ENCODE data around the gene FAM193B.

DNA sequence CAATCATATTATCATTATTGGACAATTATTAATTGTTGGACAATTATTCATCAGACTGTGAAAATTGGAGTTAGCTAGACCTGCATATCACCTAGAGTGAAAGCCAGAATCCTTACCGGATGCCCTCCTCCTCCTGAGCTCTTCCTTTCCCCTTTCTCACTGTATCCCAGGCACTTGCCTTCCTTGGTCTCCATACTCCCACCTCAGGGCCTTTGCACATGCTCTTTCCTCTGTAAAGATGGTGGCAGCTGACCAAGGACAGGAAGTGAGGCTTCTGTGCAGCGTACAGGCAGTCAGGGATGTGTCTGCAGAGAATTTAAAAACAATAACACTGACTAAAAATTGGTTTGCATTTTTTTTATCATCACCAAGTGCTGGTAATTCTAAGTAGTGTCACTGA is 15.5 kb upstream of the FAM193B start:
- TF ChIP-seq POLR2AphosphoS5 (IDR thresholded peaks at IDR 0.05; ENCODE audit: low read depth, low read length) (no peak), TAF1 (IDR thresholded peaks at IDR 0.05; ENCODE audit: borderline replicate concordance, insufficient read depth, low read length) (no peak)
